Muscle layer of colon (tissue), 2 donors: Measurements from ENCODE around the gene GJB5.

Experiments used
- H3K27ac ChIP-seq: one replicate; pipeline ENCODE4 v1.7.0; 2013; ENCODE audit warnings: low read depth, mild to moderate bottlenecking, low read length, moderate library complexity
- H3K27me3 ChIP-seq, 2 donors: one replicate each; pipeline ENCODE4 v1.7.0; 2013; ENCODE audit warnings: low read length in 2 of 2, mild to moderate bottlenecking in 2 of 2; ENCODE audit not compliant: insufficient read depth in 2 of 2, control insufficient read depth in 1 of 2
- H3K36me3 ChIP-seq: one replicate; pipeline ENCODE4 v1.7.0; 2013; ENCODE audit warnings: mild to moderate bottlenecking, low read length; ENCODE audit not compliant: insufficient read depth
- H3K4me1 ChIP-seq: one replicate; pipeline ENCODE4 v1.7.0; 2013; ENCODE audit warnings: mild to moderate bottlenecking, low read length; ENCODE audit not compliant: insufficient read depth
- H3K4me3 ChIP-seq, 2 donors: one replicate each; pipeline ENCODE4 v1.7.0; 2013; ENCODE audit warnings: low read length in 2 of 2, low read depth in 1 of 2, mild to moderate bottlenecking in 1 of 2, moderate library complexity in 1 of 2
- H3K9ac ChIP-seq: one replicate; pipeline ENCODE4 v1.7.0; 2013; ENCODE audit warnings: low read length
- H3K9me3 ChIP-seq: one replicate; pipeline ENCODE4 v1.7.0; 2013; ENCODE audit warnings: mild to moderate bottlenecking, low read length
- donor health status: abdominal sarcoma.
- donor health status: Adenocarcinoma of cecum.

GJB5 gene

DNA sequence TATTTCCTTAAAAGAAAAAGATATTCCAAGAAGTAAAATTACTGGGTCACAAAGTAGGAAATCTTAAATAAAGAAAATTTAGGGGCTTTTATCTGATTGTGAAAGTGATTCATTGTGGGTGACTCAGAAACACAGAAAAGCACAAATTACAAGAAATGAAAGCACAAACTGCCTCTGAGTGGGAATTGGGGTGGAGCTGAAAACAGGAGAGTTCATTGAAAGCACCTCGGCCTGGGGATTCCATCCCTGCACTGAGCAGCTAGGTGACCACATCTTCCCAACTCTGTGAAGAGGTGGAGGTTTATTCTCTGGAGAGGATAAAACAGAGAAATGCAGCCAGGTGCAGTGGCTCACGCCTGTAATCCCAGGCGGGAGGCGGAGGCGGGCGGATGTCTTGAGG is 45.4 kb downstream of the GJB5 start:
- Histone ChIP-seq H3K4me1 (no peaks in the 10 kb centered on the region), H3K9ac (no peak overlapping the region), H3K36me3 (no peaks in the 10 kb centered on the region), H3K4me3 (no peak overlapping the region), H3K9me3 (no peaks in the 10 kb centered on the region), H3K27me3 (peaks cover 0 to under 1% of the 10 kb centered on the region in 2 donors), H3K27ac (no peak overlapping the region)

DNA sequence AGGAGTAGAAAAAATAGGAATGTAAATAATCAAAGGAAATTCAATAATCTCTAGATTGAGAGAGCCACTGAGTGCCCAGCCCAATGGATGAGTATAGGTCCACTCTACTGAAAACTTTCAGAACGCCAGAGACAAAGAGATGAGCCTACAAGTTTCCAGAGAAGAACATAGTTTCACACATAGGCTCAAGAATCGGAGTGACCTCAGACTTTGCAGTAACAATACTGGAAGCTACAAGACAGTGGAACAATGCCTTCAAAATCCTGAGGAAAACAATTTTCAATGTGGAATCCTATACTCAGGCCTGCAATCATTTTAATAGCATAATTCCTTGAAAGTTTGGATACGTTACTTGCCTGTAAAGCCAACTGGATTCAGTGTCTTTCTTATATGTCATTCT is 48.9 kb downstream of the GJB5 start:
- H3K27ac ChIP-seq = no peak overlapping the region
- no peaks in the 10 kb centered on the region for H3K36me3 ChIP-seq
- H3K4me1 ChIP-seq = no peaks in the 10 kb centered on the region
- no peaks in the 10 kb centered on the region for H3K9me3 ChIP-seq
- no peak overlapping the region for H3K9ac ChIP-seq
- no peak overlapping the region for H3K4me3 ChIP-seq
- H3K27me3 ChIP-seq = no peaks in the 10 kb centered on the region

DNA sequence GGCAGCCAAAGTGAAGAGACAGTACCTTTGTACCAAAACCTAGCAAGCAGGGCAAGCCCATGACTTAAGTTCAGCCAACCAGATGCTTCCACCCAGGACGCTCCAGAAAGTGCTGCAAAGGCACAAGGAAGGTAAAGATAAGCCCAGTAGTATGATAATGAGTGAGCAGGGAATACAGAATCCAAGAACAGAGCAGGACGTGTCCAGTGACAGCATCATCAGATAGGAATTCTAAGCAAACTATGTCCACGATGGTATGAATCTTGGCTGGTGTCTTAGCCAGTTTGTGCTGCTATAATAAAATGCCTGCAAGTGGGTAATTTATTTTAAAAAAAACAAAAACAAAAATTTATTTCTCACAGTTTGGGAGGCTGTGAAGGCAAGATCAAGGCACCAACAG is 51.5 kb downstream of the GJB5 start:
- no peak overlapping the region for H3K4me3 ChIP-seq
- H3K36me3 ChIP-seq = no peaks in the 10 kb centered on the region
- H3K4me1 ChIP-seq = no peaks in the 10 kb centered on the region
- no peak overlapping the region for H3K9ac ChIP-seq
- H3K27ac ChIP-seq = no peak overlapping the region
- H3K9me3 ChIP-seq = no peaks in the 10 kb centered on the region
- H3K27me3 ChIP-seq = no peaks in the 10 kb centered on the region
